ENCODE measurements around the gene RNF19B. TPM values are rescaled to one million over a fixed set of nuclear protein-coding genes. Genes with fewer than 3 reads are reported as not detected.

RNF19B gene
- total and polyA plus RNA-seq, 10 of the 15 experiments (the other 5 are each of a cell fraction or from before 2014, with no cell fraction given) = 2.8 to 32.6 (median 16.6) TPM

DNA sequence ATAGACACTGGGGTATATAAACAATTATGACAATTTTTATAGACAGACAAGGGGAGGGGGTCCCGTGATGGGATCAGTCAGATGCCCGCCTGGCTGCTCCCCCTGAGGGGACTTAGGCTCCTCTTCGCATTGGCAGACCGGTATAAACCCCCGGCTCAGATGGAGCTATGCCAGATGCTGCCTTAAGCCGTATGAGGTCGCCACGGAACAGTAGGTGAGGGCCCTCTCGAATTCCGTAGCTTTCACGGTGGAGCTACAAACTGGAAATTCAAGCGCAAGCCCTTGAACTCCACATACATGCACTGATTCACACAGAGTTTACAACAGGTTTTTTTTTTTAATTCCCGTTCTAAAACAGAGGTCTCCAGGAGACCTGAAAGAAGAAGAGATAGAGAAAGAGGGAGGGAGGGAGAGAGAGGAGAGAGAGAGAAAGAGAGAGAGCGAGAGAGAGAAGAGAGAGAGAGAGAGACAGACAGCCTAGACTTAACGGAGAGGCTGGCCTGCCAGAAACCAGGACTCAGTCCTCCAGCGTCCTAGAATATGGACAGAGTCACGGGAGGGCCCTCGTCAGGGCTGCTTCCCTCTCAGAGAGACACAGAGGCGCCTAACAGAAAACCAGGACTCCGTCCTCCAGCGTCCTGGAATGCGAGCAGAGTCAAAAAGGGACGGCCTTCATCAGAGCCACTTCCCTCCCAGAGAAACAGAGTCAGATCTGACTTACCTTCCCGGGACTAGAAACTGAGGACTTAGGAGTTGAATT is 39.0 kb downstream of the RNF19B start:
- no TSS peak for BruUV-seq (replicated peaks)
- Histone ChIP-seq H3K4me3 (no peak overlapping the region), H3K4me2 (ENCODE audit: control insufficient read depth, insufficient read depth) (no peak overlapping the region; the same call in 1 of the 2 replicates), H3K27me3 (replicated peaks in 1 of 2; ENCODE audit: control insufficient read depth in 2 of 2, insufficient read depth in 2 of 2, low read length in 1 of 2) (peaks cover 0 to 5% of the 10 kb centered on the region in 2 experiments; a peak in 2 of 4 replicates), H3K4me1 (ENCODE audit: control insufficient read depth, insufficient read depth, low read length) (no peaks in the 10 kb centered on the region; the same call in 1 of the 2 replicates), H3K36me3 (ENCODE audit: control insufficient read depth in 2 of 2, insufficient read depth in 2 of 2, low read length in 1 of 2) (no peaks in the 10 kb centered on the region), H3K9me3 (replicated peaks; ENCODE audit: control insufficient read depth, insufficient read depth, low read length) (no peaks in the 10 kb centered on the region), H4K20me1 (ENCODE audit: control insufficient read depth, insufficient read depth) (no peaks in the 10 kb centered on the region), H3K27ac (ENCODE audit: control insufficient read depth, insufficient read depth) (no peak overlapping the region), H2AFZ (ENCODE audit: control insufficient read depth, low read depth, low read length) (peak overlapping the region; percentile 51), H3K79me2 (ENCODE audit: control insufficient read depth, insufficient read depth, low read length) (no peaks in the 10 kb centered on the region), H3K9ac (ENCODE audit: control insufficient read depth, insufficient read depth, low read length) (no peak overlapping the region)
- POLR2A ChIA-PET = no interaction called here
- RAD21 ChIA-PET (ENCODE audit: unreplicated experiment) = interaction anchor here (1.1 kb wide), 1 partner anchor 129 kb away, joined by 4 read pairs; no protein-coding TSS in a partner anchor
- SMC1A ChIA-PET (ENCODE audit: uncharacterized antibody, unreplicated experiment) = interaction anchor here (0.7 to 1.1 kb wide), 2 partner anchors 129 to 280 kb away, joined by 3 to 5 read pairs; no protein-coding TSS in a partner anchor
- no peak for DNase-seq (ENCODE audit: low read depth, low spot score)
- WGBS (ENCODE audit: insufficient coverage, insufficient replicate concordance, low lambda C conversion rate, missing lambda C conversion rate) = 43% methylated on average over 22 of the region's 24 CpGs
- FAIRE-seq = no peak
- ATAC-seq = peak; percentile 66
- in situ Hi-C loops (cut with MboI) (loop anchor here (25.0 kb wide), 1 partner anchor 687 kb away; no protein-coding TSS in a partner anchor), intact Hi-C loops (cut with micrococcal nuclease; ENCODE audit: unreplicated experiment) (no loop called here)
- CTCF ChIA-PET = interaction anchor here (0.9 to 1.0 kb wide), 3 partner anchors 130 to 160 kb away, joined by 3 to 7 read pairs (median 6); no protein-coding TSS in a partner anchor
- TF ChIP-seq, protein P1, sequence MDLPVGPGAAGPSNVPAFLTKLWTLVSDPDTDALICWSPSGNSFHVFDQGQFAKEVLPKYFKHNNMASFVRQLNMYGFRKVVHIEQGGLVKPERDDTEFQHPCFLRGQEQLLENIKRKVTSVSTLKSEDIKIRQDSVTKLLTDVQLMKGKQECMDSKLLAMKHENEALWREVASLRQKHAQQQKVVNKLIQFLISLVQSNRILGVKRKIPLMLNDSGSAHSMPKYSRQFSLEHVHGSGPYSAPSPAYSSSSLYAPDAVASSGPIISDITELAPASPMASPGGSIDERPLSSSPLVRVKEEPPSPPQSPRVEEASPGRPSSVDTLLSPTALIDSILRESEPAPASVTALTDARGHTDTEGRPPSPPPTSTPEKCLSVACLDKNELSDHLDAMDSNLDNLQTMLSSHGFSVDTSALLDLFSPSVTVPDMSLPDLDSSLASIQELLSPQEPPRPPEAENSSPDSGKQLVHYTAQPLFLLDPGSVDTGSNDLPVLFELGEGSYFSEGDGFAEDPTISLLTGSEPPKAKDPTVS (IDR thresholded peaks at IDR 0.05; ENCODE audit: low read depth, low read length) = no peak
- TF ChIP-seq MXI1 (IDR thresholded peaks at IDR 0.05; ENCODE audit: low read depth, low read length) (no peak), ZBED1 (IDR thresholded peaks at IDR 0.05; ENCODE audit: borderline replicate concordance) (no peak), SREBF2 (IDR thresholded peaks at IDR 0.05; ENCODE audit: low read length) (no peak), TCF12 (IDR thresholded peaks at IDR 0.05; ENCODE audit: low read depth, low read length) (no peak), CHD1 (IDR thresholded peaks at IDR 0.05; ENCODE audit: low read depth, low read length) (no peak), MYC (IDR thresholded peaks at IDR 0.05; ENCODE audit: insufficient read depth, insufficient read length, insufficient replicate concordance, low read length, severe bottlenecking) (no peak), TCF7 (IDR thresholded peaks at IDR 0.05; ENCODE audit: borderline replicate concordance) (no peak), NR2C1 (IDR thresholded peaks at IDR 0.05) (no peak), ESRRA (IDR thresholded peaks at IDR 0.05; ENCODE audit: low read length) (no peak), TARDBP (IDR thresholded peaks at IDR 0.05; ENCODE audit: borderline replicate concordance) (no peak), CBFB (IDR thresholded peaks at IDR 0.05; ENCODE audit: low read depth) (no peak), ZZZ3 (IDR thresholded peaks at IDR 0.05; ENCODE audit: control insufficient read depth, insufficient read length, low read depth) (peak; percentile 31), SP1 (IDR thresholded peaks at IDR 0.05; ENCODE audit: low read depth, low read length) (no peak), EED (IDR thresholded peaks at IDR 0.05; ENCODE audit: low read depth) (no peak), KDM1A (IDR thresholded peaks at IDR 0.05; ENCODE audit: borderline replicate concordance) (no peak), STAT1 (conservative IDR thresholded peaks at IDR 0.05) (no peak), SUPT20H (IDR thresholded peaks at IDR 0.05; ENCODE audit: borderline replicate concordance, control insufficient read depth, low read depth, low read length) (no peak), ZNF622 (IDR thresholded peaks at IDR 0.05) (no peak), NFYA (IDR thresholded peaks at IDR 0.05; ENCODE audit: borderline replicate concordance, low read depth, low read length) (no peak), ETV6 (conservative IDR thresholded peaks at IDR 0.05 in 1 of 2, IDR thresholded peaks at IDR 0.05 in 1 of 2; ENCODE audit: borderline replicate concordance in 1 of 2, low read depth in 1 of 2) (no peak), MEF2A (IDR thresholded peaks at IDR 0.05; ENCODE audit: insufficient read depth, low read depth, low read length) (no peak), BHLHE40 (IDR thresholded peaks at IDR 0.05; ENCODE audit: borderline replicate concordance in 1 of 2, low read depth in 2 of 2, low read length in 1 of 2) (no peak)
- TF ChIP-seq, protein P2, sequence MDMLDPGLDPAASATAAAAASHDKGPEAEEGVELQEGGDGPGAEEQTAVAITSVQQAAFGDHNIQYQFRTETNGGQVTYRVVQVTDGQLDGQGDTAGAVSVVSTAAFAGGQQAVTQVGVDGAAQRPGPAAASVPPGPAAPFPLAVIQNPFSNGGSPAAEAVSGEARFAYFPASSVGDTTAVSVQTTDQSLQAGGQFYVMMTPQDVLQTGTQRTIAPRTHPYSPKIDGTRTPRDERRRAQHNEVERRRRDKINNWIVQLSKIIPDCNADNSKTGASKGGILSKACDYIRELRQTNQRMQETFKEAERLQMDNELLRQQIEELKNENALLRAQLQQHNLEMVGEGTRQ (IDR thresholded peaks at IDR 0.05; ENCODE audit: borderline replicate concordance, low read depth, low read length) = no peak
